ENCODE data around the gene PDE4D. TPM values are rescaled to one million over a fixed set of nuclear protein-coding genes. Genes with fewer than 3 reads are reported as not detected.

Gene PDE4D
- polyA plus RNA-seq, 1 donor = 40.4 TPM

- no peak for DNase-seq (ENCODE audit: low read depth)
These were observed 375.5 kb downstream of the PDE4D start for GRCh38 chr5:59517926-59518585.

GRCh38 chr5:59516161-59516560 lies 377.4 kb downstream of the PDE4D start:
- peak; percentile 43 for DNase-seq (ENCODE audit: low read depth)

GRCh38 chr5:59506285-59506877 lies 387.1 kb downstream of the PDE4D start:
- no peak for DNase-seq (ENCODE audit: low read depth)

GRCh38 chr5:59504043-59504442 lies 389.5 kb downstream of the PDE4D start:
- DNase-seq (ENCODE audit: low read depth) = no peak

GRCh38 chr5:59503220-59503619 lies 390.3 kb downstream of the PDE4D start:
- no peak for DNase-seq (ENCODE audit: low read depth)

- DNase-seq (ENCODE audit: low read depth) = no peak
These were observed 392.2 kb downstream of the PDE4D start for GRCh38 chr5:59501316-59501715.

- DNase-seq (ENCODE audit: low read depth) = no peak
These were observed 393.5 kb downstream of the PDE4D start for GRCh38 chr5:59500014-59500413.

GRCh38 chr5:59497207-59497606 lies 396.3 kb downstream of the PDE4D start:
- no peak for DNase-seq (ENCODE audit: low read depth)

GRCh38 chr5:59496524-59497134 lies 396.9 kb downstream of the PDE4D start:
- no peak for DNase-seq (ENCODE audit: low read depth)

GRCh38 chr5:59491945-59492344 lies 401.6 kb downstream of the PDE4D start:
- no peak for DNase-seq (ENCODE audit: low read depth)

- DNase-seq (ENCODE audit: low read depth) = no peak
These were observed 404.0 kb downstream of the PDE4D start for GRCh38 chr5:59489551-59489950.

- DNase-seq (ENCODE audit: low read depth) = no peak
These were observed 405.5 kb downstream of the PDE4D start for GRCh38 chr5:59487772-59488729.

- no peak for DNase-seq (ENCODE audit: low read depth)
These were observed 406.3 kb downstream of the PDE4D start for GRCh38 chr5:59487068-59487686.

- DNase-seq (ENCODE audit: low read depth) = no peak
These were observed 407.0 kb downstream of the PDE4D start for GRCh38 chr5:59486508-59486907.

- DNase-seq (ENCODE audit: low read depth) = no peak
These were observed 407.7 kb downstream of the PDE4D start for GRCh38 chr5:59485629-59486439.

- DNase-seq (ENCODE audit: low read depth) = no peak
These were observed 408.4 kb downstream of the PDE4D start for GRCh38 chr5:59485107-59485506.

- no peak for DNase-seq (ENCODE audit: low read depth)
These were observed 408.9 kb downstream of the PDE4D start for GRCh38 chr5:59484618-59485017.

- DNase-seq (ENCODE audit: low read depth) = no peak
These were observed 409.5 kb downstream of the PDE4D start for GRCh38 chr5:59483971-59484472.

GRCh38 chr5:59479086-59479485 lies 414.4 kb downstream of the PDE4D start:
- no peak for DNase-seq (ENCODE audit: low read depth)

- no peak for DNase-seq (ENCODE audit: low read depth)
These were observed 419.2 kb downstream of the PDE4D start for GRCh38 chr5:59474324-59474723.

GRCh38 chr5:59473611-59474010 lies 419.9 kb downstream of the PDE4D start:
- DNase-seq (ENCODE audit: low read depth) = no peak

Measured in forelimb muscle (tissue), 1 donor.